ENCODE results near the gene GRK4.
"Not testable (repeated sequence)": the region's sequence is repeated elsewhere in the genome, so short reads cannot be mapped to it uniquely, and the experiment has no call there.

Gene GRK4

DNA sequence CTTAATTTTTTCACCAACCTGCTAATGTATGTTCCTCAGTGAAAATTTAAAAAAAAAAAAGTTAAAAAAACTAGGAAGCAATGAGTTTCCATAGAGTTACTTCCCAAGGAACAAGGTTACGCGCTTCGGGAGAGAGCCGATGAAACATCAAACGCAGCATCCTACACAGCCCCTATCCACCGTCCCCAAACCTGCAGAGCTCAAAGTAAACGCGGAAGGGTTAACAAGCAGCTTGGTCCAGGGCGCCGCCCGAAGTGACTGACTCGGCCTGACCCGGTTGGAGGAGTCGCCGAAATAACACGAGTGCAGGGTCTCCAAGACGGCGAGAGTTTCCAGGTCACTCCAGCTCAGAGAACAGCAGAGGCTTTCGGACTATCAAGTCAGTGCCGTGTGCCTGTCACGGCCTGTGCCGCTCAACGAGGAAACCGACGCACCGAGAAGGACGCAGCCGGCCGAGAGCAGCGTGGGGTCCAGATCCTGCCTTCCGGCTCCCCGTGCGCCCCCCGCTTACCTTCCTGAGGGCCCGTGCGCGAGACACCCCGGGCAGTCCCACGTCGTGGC is 677 bp upstream of the GRK4 start:
- DNase-seq = no peak

DNA sequence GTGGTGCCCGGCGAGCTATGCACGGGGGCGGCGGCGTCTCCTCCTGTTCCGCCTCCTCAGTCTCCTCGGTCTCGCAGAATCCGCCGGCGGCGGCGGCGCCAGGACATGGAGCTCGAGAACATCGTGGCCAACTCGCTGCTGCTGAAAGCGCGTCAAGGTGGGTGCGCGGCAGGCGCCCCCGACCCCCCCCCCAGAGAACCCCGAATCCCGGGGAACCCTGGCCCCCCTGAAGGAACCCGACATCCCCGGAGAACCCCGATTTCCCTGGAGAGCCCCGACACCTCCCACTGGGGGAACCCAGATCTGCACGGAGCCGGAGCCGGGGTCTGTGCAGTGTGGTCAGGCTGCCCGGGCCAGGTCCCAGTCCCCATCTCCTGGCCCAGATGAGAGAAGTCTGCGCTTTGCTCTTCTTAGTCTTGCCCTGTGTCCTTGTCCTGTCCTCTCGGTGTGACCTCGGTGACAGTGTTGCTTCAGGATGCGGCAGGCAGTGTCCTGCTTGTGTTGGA is 648 bp downstream of the GRK4 start:
- no peak for DNase-seq

DNA sequence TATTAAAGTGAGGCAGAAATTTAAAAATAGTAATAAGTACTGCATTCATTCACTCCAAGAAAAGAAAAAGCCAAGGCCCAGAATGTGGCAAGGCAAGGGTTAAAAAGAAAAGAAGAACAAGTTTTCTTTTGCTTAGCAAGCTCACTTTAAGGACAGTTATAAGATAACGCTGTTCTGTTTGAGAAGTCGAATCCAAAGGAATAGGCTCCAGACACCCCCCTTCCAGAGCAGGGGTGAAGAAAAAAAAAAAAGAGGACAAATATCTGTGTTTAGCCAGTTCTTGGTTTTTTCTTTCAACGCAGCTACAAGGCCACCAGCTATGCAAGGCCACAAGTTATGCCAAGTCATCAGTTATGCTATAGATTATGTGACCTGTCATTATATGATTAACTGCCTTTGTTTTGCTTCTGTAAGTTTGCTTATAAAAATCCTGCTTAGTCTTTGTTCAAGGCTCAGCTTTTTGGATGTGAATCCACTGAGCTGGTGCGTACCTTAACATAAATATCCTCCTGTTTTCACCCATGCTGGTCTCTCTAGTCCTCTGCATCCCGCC is 1.4 kb downstream of the GRK4 start:
- no peak for DNase-seq

GRCh38 chr4:2965262-2965661 is 1.9 kb downstream of the GRK4 start:
- DNase-seq = no peak

DNA sequence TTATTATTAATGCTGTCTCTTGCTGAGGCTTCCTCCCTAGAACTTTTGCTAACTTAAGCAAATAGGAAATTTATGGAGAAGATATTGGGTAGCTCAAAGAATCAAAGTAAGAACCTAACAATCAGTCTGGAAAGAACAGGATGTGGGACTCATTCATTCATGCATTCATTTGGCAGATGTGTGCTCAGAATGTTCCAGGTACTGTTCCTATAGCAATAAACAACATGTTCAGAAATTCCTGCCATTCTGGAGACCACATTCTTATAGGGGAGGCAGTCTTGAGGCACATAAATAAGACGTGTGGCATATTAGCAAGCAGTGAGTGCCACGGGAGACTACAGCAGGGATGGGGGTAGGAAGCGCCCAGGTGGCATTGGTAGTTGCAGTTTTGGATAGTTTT is 5.0 kb downstream of the GRK4 start:
- no peak for DNase-seq

DNA sequence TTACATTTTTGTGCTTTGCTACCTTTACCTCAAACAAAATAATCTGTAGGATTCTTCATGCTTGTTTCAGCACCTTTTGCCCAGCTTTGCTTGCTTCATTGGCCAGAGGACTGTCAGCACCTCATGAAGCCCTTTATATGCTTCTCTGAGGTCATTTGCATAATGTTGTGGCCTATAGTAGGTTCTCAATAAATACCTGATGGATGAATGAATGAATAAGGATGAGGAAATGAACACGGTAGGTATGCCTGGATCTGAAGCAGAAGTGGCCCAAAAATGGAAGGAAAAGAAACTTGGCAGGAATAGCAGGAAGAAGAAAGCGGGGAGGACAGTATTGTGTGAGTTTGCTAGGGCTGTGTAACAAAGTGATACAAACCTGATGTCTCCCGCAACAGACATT is 7.9 kb downstream of the GRK4 start:
- DNase-seq = no peak

DNA sequence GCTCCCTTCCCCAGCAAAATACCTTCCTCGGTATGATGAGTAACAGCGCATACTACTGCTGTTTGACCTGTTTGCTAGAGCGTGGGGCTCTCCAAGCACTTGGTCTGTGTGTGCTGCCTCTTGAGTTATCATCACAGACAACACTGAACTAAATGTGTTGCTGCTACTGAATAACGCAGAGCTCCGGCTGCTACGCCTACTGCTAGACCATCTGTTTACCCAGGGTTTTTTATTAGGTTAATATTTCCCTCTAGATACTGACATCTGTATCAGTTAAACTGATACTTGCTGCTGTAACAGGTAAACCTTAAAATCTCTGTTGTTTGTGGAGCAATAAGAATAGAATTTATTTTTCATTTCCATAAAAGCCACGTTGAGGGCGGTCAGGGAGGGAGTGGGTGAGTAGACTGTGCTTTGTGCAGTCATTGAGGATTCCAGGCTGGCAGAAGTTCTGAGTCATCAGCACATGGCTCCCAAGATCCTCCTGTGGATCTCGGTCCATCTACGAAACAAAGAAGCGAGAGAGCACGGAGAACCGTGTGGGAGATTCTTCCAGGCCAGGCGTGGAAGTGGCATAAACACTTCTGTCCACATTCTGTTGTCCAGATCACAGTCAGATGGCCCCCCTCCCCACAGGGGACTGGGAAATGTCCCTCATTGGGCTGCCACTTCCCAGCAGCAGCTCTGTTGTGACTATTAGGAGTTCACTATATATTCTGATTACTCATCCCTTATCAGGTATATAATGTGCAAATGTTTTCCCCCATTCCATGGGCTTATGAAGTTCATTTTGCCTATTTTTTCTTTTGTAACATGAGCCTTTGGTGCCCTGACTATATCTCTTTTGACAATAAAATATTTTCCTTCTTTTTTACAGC is 14.1 kb downstream of the GRK4 start:
- DNase-seq = no peak

DNA sequence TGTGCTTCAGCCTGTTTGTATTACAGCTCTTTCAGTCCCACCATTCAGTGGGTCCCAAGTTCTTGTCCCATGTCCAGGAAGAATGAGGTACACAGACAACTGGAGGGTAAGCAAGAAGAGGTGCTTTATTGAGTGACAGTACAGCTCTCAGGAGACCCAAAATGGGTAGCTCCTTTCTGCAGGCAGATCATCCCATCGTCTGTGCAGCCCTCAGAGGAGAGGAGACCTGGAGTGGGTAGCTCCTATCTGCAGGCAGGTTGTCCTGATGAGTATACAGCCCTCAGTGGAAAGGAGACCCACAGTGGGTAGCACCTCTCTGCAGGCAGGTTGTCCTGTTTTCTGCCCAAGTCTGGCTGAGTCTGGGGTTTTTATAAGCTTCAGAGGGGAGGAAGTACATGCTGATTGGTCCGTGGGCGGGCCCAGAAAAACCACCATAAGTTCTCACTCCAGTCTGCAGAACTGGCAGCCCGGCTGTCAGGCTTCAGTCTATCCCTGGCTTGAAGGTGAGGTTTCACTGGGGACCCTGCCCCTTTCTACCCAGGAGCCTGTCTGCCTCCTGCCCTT is 18.0 kb downstream of the GRK4 start:
- DNase-seq = no peak

DNA sequence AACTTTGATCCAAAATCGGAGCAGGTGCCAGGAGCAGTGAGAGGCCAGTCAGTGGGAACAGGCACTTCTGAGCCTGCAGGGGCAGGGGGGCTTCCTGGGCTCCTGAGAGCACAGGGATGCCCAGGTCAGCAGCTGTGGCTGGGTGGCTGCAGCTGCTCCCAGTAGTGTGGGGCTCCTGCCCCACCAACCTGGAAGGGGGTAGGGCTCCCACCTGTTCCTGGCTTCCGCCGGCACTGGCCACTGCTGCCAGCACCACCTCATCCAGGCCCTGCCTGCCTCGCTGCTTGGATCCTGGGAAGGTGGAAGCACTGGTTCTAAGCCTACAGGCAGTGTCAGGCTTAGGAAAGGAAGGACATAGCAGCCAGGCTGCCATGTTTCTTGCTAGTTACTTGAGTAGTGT is 18.6 kb downstream of the GRK4 start:
- no peak for DNase-seq

DNA sequence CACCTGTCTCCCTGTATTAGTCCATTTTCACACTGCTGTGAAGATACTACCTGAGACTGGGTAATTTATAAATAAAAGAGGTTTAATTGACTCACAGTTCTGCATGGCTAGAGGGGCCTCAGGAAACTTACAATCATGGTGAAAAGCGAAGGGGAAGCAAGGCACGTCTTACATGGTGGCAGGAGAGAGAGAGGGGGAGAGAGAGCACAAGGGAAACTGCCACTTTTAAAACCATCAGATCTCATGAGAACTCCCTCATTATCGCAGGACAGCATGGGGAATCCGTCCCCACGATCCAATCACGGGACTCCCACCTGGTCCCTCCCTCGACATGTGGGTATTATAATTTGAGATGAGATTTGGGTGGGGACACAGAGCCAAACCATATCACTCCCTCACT is 20.3 kb downstream of the GRK4 start:
- not testable (repeated sequence) for DNase-seq

DNA sequence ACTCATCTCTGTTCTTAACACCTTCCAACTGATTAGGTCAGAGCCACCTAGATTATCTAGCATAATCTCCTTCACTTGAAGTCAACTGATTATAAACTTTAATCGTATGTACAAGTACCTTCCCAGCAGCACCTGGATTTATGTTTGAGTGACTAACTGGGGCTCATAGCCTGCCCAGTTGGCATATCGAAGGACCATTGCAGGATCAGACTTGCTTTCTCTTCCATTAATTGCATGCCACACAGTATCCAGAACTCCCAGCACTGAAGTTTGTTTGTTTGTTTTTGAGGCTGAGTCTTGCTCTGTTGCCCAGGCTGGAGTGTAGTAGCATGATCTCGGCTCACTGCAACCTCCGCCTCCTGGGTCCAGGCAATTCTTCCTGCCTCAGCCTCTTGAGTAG is 27.9 kb downstream of the GRK4 start:
- DNase-seq = no peak

DNA sequence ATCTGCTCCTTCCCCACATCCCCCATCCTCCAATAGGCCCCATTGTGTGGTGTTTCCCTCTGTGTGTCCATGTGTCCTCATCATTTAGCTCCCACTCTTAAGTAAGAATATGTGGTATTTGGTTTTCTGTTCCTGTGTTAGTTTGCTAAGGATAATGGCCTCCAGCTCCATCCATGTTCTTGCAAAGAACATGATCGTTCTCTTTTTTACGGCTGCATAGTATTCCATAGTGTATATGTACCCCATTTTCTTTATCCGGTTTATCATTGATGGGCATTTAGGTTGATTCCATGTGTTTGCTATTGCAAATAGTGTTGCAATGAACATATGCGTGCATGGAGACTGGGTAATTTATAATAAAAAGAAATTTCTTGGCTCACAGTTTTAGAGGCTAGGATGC is 31.5 kb downstream of the GRK4 start:
- DNase-seq = no peak

DNA sequence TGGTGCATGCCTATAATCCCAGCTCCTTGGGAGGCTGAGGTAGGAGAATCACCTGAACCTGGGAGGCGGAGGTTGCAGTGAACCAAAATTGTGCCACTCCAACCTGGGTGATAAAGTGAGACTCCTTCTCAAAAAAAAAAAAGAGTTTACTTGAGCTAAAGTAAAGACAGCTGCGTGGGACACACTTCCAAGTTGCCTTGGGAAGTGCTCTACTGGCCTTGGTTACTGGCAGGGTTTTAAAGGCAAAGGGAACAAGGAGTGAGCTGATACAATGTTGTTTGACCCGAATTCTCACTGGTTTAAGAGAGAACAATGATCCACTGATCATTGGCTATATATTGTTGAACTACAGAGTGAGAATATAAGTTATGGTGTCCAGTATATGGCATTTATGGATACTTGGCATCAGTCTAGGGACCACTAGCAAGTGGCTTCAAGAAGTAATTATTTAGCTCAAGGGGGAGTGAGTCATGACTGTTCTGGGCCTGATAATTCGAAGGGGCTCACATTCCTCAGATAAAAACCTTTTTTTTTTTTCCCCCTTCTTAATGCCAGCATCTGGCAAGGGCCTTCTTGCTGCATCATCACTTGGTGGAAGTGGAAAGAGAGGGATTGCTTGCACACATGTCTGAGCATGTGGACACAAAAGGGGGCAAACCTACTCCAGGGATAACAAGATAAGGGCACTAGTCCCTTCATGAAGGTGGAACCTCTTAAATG is 32.3 kb downstream of the GRK4 start:
- no peak for DNase-seq

DNA sequence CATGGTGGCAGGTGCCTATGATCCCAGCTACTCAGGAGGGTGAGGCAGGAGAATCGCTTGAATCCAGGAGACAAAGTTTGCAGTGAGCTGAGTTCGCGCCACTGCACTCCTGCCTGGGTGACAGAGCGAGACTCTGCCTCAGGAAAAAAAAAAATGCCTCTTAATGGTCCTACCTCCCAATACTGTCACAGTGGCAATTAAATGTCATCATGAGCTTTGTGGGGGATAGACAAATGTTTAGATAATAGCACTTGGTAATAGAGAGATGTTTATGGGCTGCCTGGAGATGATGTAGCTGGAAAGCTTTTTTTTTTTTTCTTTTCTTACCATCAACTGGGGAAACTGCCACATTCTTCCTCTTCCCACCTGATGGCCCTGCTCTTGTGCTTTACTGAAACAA is 33.0 kb downstream of the GRK4 start:
- DNase-seq = no peak

GRCh38 chr4:3007724-3008123 is 44.4 kb downstream of the GRK4 start:
- DNase-seq = no peak

DNA sequence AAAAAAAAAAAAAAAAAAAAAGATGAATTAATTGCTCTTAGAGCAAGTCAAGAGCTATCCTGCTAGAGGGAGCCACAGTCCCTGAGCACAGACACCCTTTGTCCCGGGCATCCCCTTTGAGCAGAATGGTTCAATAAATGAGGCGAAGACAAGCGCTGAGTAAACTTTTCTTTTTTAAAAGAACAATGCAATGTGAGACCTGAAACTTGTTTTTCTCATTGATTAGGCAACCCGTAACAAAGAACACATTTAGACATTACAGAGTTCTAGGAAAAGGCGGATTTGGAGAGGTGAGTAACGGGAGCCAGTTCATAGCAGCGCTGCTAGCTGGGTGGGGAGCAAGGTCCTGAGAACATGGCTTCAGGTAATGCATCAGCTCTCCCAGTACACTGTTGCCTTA is 46.1 kb downstream of the GRK4 start:
- DNase-seq = no peak

DNA sequence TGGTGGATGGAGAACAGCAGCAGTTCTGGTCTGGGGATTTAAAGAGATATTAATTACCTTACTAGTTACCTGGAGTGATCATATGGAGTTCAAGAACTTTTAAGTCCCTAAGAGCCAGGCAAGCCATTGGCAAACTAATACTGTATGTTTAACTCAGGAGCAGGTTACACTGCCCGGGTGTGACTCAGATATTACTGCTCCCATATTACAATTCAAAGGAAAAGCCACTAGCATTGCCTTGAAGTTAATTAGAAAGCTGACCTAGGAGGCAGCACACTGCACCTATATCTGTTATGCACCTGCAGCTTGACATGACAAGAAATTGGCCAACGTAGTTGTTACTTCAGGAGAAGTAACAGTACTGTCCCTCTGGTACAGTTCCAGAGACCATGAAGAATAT is 47.2 kb downstream of the GRK4 start:
- DNase-seq = no peak

GRCh38 chr4:3010998-3011397 is 47.6 kb downstream of the GRK4 start:
- no peak for DNase-seq

GRCh38 chr4:3011456-3012220 is 48.3 kb downstream of the GRK4 start:
- no peak for DNase-seq

- DNase-seq = no peak
Measured at GRCh38 chr4:3013323-3013722, 50.0 kb downstream of the GRK4 start.

DNA sequence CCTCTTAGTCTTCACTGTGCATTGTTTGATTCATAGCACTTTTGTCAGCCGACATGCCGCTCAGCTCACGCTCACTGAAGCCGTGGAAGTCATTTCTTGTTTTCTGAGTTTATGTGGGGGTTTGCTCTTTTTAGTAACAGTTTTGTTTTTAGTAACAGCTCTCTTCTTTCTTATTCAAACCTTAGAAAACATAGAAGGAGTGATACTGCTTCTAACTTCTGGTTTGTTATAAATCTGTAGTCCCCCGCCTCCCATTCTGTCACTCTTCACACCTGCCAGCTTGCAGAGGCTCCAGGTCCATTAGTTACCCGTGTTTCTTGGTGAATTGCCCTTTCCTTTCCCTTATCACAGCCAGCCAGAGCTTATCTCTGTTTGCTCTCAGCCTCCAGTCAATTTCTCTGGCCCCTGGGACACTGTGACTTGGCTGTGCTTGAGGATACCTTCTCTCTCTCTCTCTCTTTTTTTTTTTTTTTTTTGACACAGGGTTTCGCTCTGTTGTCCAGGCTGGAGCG is 50.5 kb downstream of the GRK4 start:
- no peak for DNase-seq

- DNase-seq = no peak
Measured at GRCh38 chr4:3016961-3017360, 53.6 kb downstream of the GRK4 start.
